Retinal pigment epithelial cell (primary cell): ENCODE results near the gene BMP3.

ENCODE experiments used
- DNase-seq: peaks from one replicate; pipeline ENCODE4 v3.0.0-alpha.2; 2010; ENCODE audit warnings: low read depth
- H3K4me3 ChIP-seq: 2 replicates; pipeline ENCODE4 v1.5.1; 2011; ENCODE audit warnings: mild to moderate bottlenecking, low read length, control low read depth, moderate library complexity
- TF ChIP-seq, protein P1 (sequence below): conservative IDR thresholded peaks from 2 replicates; pipeline ENCODE4 v1.5.1; 2011; ENCODE audit warnings: low read depth, low read length, control low read depth, inconsistent platforms

The BMP3 gene

DNA sequence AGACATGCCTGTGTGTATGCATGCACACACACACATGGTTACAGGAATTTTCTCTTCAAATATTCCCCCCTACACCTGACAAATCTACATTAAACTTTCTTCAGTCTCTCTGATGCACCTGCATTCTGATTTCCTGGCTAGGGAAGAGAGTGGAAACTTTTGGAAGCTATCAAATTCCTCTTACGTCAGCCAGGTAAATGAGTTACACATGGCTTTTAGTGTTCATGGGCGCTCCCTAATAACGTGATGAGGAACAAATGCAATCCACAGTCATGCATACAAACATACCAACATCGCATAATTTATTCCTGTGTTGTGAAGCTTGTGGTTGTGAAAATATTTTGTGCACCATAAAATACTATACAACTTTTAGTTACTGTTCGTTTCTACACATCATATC is 34.9 kb downstream of the BMP3 start:
- TF ChIP-seq, protein P1, sequence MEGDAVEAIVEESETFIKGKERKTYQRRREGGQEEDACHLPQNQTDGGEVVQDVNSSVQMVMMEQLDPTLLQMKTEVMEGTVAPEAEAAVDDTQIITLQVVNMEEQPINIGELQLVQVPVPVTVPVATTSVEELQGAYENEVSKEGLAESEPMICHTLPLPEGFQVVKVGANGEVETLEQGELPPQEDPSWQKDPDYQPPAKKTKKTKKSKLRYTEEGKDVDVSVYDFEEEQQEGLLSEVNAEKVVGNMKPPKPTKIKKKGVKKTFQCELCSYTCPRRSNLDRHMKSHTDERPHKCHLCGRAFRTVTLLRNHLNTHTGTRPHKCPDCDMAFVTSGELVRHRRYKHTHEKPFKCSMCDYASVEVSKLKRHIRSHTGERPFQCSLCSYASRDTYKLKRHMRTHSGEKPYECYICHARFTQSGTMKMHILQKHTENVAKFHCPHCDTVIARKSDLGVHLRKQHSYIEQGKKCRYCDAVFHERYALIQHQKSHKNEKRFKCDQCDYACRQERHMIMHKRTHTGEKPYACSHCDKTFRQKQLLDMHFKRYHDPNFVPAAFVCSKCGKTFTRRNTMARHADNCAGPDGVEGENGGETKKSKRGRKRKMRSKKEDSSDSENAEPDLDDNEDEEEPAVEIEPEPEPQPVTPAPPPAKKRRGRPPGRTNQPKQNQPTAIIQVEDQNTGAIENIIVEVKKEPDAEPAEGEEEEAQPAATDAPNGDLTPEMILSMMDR, result no peak
- no peak overlapping the region for H3K4me3 ChIP-seq
- DNase-seq, result no peak

DNA sequence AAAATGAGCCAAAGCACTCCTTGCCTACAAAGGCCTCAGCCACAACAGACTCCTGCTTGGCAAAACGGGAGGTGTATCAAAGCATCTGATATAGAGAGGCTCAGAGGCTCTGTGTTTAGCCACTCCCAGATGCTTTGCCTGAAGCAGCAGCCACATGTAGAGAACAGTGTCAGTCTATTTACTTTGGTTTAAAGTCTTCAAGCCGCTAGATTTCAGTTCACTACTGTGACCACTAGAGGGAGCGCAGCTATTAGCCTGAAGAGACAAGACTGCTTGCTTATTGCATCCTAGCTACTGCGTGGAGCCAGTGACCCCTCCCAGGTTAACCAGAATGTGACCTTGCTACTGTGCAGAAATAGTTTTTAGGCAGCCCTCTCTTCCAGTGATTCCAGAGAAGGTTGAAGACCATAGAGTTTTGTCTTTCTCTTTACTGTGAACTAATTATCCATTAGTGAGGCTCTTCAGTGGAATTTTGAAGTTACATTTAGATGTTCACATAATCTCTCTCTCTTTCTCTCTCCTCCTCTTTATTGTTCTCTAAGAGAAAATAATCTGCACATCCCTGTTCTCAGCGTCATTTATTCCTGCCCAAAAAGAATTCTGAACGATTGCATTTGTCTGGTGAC is 39.3 kb downstream of the BMP3 start:
- H3K4me3 ChIP-seq, result no peak overlapping the region
- DNase-seq, result peak; percentile 60
- TF ChIP-seq, protein P1, result peak; percentile 97

DNA sequence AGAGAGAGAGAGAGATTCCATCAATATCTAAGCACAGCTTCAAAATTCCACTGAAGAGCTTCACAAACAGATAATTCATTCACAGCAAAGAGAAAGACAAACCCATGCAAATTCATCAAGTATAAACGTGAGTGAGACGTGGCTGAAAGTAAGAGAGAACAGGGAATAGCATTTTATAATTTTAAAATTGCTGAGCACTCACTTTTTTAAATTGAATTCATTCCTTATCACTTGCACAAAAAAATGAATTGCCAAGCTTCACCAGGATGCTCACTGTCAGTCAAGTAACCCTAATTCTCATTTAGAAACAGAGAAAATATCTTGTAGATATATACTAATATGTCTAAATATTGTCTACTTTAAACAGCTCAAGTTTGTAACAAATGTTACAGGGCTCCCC is 40.5 kb downstream of the BMP3 start:
- TF ChIP-seq, protein P1, result no peak
- no peak overlapping the region for H3K4me3 ChIP-seq
- no peak for DNase-seq

DNA sequence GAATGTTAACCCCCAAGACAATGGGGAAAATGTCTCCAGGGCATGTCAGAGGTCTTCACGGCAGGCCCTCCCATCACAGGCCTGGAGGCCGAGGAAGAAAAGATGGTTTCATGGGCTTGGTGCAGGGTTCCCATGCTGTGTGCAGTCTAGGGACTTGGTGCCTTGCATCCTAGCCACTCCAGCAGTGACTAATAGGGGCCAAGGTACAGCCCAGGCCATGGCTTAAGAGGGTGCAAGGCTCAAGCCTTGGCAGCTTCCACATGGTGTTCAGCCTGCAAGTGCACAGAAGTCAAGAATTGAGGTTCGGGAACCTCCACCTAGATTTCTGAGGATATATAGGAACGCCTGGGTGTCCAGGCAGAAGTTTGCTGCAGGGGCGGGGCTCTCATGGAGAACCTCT is 50.6 kb downstream of the BMP3 start:
- TF ChIP-seq, protein P1, result no peak
- no peak for DNase-seq
- H3K4me3 ChIP-seq, result no peak overlapping the region

DNA sequence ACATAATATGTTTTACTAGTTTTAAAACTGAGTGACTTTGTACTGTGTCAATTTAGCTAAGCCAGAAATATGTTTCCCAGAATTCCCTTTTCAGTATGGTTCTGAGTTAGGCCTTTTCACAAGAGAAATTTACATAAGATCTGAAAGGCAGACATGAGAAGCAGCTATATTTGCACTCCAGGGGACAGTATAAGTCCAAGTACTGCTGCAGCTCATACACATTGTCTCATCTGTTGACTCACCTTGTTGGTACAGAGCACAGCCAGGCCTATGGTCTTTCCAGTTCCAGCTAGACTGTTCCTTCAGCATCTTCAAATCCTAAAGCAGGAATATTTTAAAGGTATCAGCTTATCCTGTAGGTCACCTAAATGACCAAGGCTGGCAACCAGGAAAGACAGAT is 53.5 kb downstream of the BMP3 start:
- TF ChIP-seq, protein P1, result peak; percentile 33
- H3K4me3 ChIP-seq, result no peak overlapping the region
- DNase-seq, result no peak

DNA sequence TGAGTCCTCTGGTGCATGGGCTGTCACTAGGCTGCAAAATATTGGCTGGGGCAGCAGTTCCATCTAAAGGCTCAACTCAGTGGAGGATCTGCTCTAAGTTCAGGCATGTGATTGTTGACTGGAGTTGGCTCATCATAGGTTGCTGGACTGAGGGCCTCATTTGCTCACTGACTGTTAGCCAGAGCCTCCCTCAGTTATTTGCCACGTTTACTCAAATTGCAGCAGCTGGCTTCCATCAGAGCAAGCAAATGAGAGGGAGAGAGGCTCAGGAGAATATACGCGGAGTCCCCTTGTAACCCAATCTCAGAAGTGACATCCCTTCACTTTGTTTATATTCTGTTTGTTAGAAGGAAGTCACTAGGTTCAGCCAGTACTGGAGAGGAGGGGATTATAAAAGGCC is 54.1 kb downstream of the BMP3 start:
- TF ChIP-seq, protein P1, result no peak
- no peak overlapping the region for H3K4me3 ChIP-seq
- DNase-seq, result no peak

DNA sequence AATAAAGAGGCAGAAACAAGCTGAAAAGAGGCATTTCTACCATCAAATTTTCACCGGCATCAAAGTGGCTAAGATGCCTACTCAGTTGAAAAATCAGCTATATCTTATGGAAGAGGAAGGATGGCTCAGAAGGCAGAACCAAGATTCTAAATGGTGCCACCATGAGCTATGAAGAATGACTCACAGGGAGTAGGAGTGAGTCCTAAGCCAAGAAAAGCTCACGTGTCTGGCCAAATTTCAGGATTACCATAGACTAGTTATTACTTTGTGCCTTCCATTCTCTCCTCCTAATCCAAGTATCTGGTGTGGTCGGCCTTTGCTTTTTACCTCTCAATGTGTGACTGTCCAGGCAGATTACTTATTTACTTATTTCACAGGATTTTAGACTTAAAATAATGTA is 54.8 kb downstream of the BMP3 start:
- TF ChIP-seq, protein P1, result no peak
- DNase-seq, result no peak
- H3K4me3 ChIP-seq, result no peak overlapping the region
